Transverse colon (tissue), 4 donors: Measurements from ENCODE around the gene TSPAN8. TPM values are rescaled to one million over a fixed set of nuclear protein-coding genes. Genes with fewer than 3 reads are reported as not detected.

ENCODE experiments used
- DNase-seq: peaks from one replicate; pipeline ENCODE4 v3.0.0-alpha.2; 2019
- H3K27ac ChIP-seq, 4 donors: fragments of 200-600 bp; sonication (generic); 2 replicates each; pipeline ENCODE4 v1.5.1; 2016 to 2018; ENCODE audit warnings: inconsistent platforms in 4 of 4
- H3K27me3 ChIP-seq: fragments of 200-600 bp; sonication (generic); 2 replicates; pipeline ENCODE4 v1.5.1; 2017; ENCODE audit warnings: inconsistent platforms
- H3K36me3 ChIP-seq, 4 donors: fragments of 200-600 bp; sonication (generic); 2 replicates each; pipeline ENCODE4 v1.5.1; 2017 to 2019; ENCODE audit warnings: inconsistent platforms in 4 of 4
- H3K4me1 ChIP-seq, 4 donors: fragments of 200-600 bp; sonication (generic); 2 replicates each; pipeline ENCODE4 v1.5.1; 2017 to 2020; ENCODE audit warnings: inconsistent platforms in 4 of 4
- H3K4me3 ChIP-seq, 4 donors: fragments of 200-600 bp; sonication (generic); 1 replicate in 1 of 4; 2 replicates in 3 of 4; pipeline versions ENCODE4 v1.5.1 to v1.6.1; 2017 to 2019; ENCODE audit warnings: inconsistent platforms in 4 of 4
- H3K9me3 ChIP-seq, 2 donors: fragments of 200-600 bp; sonication (generic); 2 replicates each; pipeline ENCODE4 v1.5.1; 2017 to 2019; ENCODE audit warnings: inconsistent platforms in 2 of 2
- EP300 ChIP-seq: sonication (generic); formaldehyde crosslinking; IDR thresholded peaks from one replicate; pipeline ENCODE4 v1.6.1; 2017; ENCODE audit warnings: antibody characterized with exemption, low read depth
- POLR2A ChIP-seq: fragments of 450-650 bp; IDR thresholded peaks from one replicate; pipeline ENCODE4 v1.6.1; 2016; ENCODE audit warnings: antibody characterized with exemption, mild to moderate bottlenecking, moderate library complexity
- POLR2AphosphoS5 ChIP-seq, 3 donors: sonication (generic); formaldehyde crosslinking; IDR thresholded peaks; one replicate each; pipeline ENCODE4 v1.6.1; 2016; ENCODE audit warnings: antibody characterized with exemption in 3 of 3
- WGBS, 2 donors: methylation state at CpG; one replicate each; pipeline ENCODE4 v1.1.5; 2018; ENCODE audit warnings: low coverage in 1 of 2; 5-methylcytosine and 5-hydroxymethylcytosine counted together
- in situ Hi-C, 4 donors: fragments of 200-750 bp; cut with MboI; loops; one replicate each; pipeline versions ENCODE4 v1.15.0 to v1.15.1; 2017; ENCODE audit warnings: low sequenced_read_pairs in 3 of 4, low pct_ligation_motif_present in 1 of 4, low pct_unique_long_range_greater_than_20kb in 1 of 4
- intact Hi-C: fragments of 100-400 bp; cut with DNase I; formaldehyde crosslinking; loops from one replicate; pipeline ENCODE4 v1.15.1; 2023; ENCODE audit warnings: low total_unique reads
- total RNA-seq, 4 donors: library from RNA; depleted of rRNA; stranded (reverse); fragments of >200 nt; gene quantifications; one replicate each; pipeline ENCODE4 v1.1.0, GENCODE V29; 2016
- TF ChIP-seq, protein P1 (sequence below), 5 experiments: fragments of 200-600 bp in 3 of 5; fragments of 450-650 bp in 2 of 5; sonication (generic) in 3 of 5; IDR thresholded peaks; 1 replicate in 2 of 5; 2 replicates in 3 of 5; pipeline ENCODE4 v1.5.1; 2016 to 2017; ENCODE audit warnings: antibody characterized with exemption in 5 of 5, inconsistent platforms in 3 of 5, mild to moderate bottlenecking in 2 of 5, moderate library complexity in 1 of 5

Gene TSPAN8
- total RNA-seq, 4 donors from 2014 or later = 217 to 1,195 (median 646) TPM

DNA sequence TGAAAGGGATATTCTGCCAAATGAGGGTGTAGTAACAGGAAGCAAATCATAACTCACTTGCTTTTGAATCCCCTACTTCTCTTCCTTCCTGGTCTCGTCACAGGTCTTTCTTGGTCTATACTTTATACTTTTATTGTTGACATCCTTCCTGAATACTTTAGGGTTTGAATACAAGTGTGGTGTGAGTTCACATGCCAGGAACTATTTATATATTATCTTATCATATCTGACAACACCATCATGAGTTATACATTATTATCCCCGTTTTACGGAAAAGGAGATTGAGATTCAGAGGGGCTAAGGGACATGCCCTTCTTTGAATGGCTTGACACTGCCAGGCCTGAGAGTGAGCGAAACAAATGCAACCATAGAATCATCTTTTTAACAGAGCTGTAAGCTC is 33.0 kb upstream of the TSPAN8 start:
- intact Hi-C loops = no loop called here

DNA sequence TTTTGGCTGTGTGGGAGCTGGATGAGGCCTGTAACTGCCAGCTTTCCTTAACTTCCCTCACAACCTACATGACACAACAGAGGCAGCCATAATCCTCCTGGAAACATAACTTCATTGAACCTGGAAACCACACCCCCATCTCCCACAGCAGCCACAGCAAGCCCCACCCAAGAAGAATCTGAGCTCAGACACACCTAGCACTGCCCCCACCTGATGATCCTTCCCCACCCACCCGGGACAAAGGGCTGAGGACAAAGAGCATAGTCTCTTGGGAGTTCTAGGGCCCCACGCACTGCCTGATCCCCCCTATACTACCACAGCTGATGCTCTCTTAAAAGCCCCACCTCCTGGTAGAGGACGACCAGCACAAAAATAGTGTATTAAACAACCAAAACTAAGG is 29.6 kb upstream of the TSPAN8 start:
- H3K9me3 ChIP-seq = no peaks in the 10 kb centered on the region
- in situ Hi-C loops = no loop called here
- H3K4me1 ChIP-seq = peaks cover 0 to 6% (median 0%) of the 10 kb centered on the region in 4 donors
- H3K36me3 ChIP-seq = no peaks in the 10 kb centered on the region
- DNase-seq = no peak
- 79 to 83% methylated on average over 3 of the region's 3 CpGs for WGBS, 2 donors
- H3K27ac ChIP-seq = no peak overlapping the region
- intact Hi-C loops = no loop called here
- no peak overlapping the region for H3K4me3 ChIP-seq
- H3K27me3 ChIP-seq = no peaks in the 10 kb centered on the region
- TF ChIP-seq EP300 (no peak), POLR2A (no peak), POLR2AphosphoS5 (IDR thresholded peaks at IDR 0.05) (no peak)

More for the DNA sequence above, 33.0 kb upstream of the TSPAN8 start:
- Histone ChIP-seq H3K9me3 (no peaks in the 10 kb centered on the region), H3K27me3 (no peaks in the 10 kb centered on the region), H3K27ac (no peak overlapping the region), H3K36me3 (no peaks in the 10 kb centered on the region), H3K4me1 (peaks cover 0 to 12% (median 1%) of the 10 kb centered on the region in 4 donors), H3K4me3 (no peak overlapping the region)
- DNase-seq = no peak
- in situ Hi-C loops = no loop called here
- 66 to 83% methylated on average over 4 of the region's 4 CpGs for WGBS, 2 donors
- TF ChIP-seq POLR2A (no peak), EP300 (no peak), POLR2AphosphoS5 (IDR thresholded peaks at IDR 0.05) (no peak)
- TF ChIP-seq, protein P1, sequence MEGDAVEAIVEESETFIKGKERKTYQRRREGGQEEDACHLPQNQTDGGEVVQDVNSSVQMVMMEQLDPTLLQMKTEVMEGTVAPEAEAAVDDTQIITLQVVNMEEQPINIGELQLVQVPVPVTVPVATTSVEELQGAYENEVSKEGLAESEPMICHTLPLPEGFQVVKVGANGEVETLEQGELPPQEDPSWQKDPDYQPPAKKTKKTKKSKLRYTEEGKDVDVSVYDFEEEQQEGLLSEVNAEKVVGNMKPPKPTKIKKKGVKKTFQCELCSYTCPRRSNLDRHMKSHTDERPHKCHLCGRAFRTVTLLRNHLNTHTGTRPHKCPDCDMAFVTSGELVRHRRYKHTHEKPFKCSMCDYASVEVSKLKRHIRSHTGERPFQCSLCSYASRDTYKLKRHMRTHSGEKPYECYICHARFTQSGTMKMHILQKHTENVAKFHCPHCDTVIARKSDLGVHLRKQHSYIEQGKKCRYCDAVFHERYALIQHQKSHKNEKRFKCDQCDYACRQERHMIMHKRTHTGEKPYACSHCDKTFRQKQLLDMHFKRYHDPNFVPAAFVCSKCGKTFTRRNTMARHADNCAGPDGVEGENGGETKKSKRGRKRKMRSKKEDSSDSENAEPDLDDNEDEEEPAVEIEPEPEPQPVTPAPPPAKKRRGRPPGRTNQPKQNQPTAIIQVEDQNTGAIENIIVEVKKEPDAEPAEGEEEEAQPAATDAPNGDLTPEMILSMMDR (IDR thresholded peaks at IDR 0.05) = no peak

DNA sequence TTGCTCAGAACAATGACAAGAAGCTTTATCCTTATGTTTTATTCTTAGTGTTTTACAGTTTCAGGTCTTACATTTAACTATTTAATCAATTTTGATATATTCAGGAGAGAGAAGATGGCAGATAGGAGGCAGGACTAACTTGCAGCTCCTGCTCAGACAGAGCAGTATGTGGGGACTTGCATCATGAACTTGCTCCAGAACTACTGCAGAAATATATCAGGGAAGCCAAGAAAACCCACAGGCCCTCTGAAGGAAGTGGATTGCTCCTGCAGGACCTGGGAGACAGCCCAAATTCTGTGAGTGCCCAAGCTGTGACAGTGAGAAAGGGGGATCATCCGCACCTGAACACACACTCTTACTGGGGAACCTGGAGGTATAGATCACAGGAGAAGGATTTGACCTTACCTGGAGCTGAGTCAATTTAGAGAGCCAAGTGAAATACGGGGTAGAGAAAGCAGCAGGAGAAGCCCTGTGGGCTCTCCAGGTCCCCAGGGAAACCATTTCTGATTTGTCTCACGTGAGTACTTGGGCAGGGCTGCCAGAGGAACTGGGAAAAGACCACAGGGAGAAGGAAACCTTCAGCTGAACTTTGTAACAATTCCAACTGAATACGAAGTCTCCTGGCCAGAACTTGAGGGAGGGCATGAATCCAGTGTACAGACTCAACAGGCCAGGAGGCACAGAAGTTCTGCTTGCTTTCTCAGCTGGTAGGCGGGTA is 28.9 kb upstream of the TSPAN8 start:
- H3K4me3 ChIP-seq = no peak overlapping the region
- TF ChIP-seq, protein P1 (IDR thresholded peaks at IDR 0.05) = no peak
- no peak for TF ChIP-seq EP300
- TF ChIP-seq POLR2A = no peak
- TF ChIP-seq POLR2AphosphoS5 (IDR thresholded peaks at IDR 0.05) = no peak
- intact Hi-C loops = no loop called here
- peaks cover 0 to 6% (median 0%) of the 10 kb centered on the region in 4 donors for H3K4me1 ChIP-seq
- 10 to 70% methylated on average over 2 to 5 of the region's 5 CpGs for WGBS, 2 donors
- DNase-seq = no peak
- no peaks in the 10 kb centered on the region for H3K36me3 ChIP-seq
- no peaks in the 10 kb centered on the region for H3K27me3 ChIP-seq
- no peaks in the 10 kb centered on the region for H3K9me3 ChIP-seq
- no peak overlapping the region for H3K27ac ChIP-seq
- in situ Hi-C loops = no loop called here

DNA sequence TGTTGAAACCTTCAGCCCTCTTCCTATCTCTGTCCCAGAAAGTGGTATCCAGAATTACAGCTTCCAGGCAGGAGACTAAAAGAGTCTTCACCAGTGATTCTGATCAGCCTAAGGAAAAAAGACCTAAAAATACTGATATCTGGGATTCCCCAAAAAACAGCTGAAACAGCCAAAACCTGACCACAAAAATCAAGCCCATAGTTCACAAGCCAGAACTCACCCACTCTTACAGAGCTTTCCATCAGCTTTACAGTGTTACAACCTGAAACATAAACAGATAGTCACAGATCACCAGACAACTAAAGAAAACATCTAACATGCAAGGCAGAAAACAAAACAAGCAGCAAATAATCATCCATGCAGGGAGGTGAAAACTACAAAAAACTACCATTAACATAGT is 26.0 kb upstream of the TSPAN8 start:
- DNase-seq = no peak
- Histone ChIP-seq H3K4me3 (no peak overlapping the region), H3K9me3 (no peaks in the 10 kb centered on the region), H3K4me1 (peaks cover 0 to 6% (median 0%) of the 10 kb centered on the region in 4 donors), H3K27ac (no peak overlapping the region), H3K27me3 (no peaks in the 10 kb centered on the region), H3K36me3 (no peaks in the 10 kb centered on the region)
- in situ Hi-C loops = no loop called here
- no peak for TF ChIP-seq EP300
- TF ChIP-seq, protein P1 (IDR thresholded peaks at IDR 0.05) = no peak
- intact Hi-C loops = no loop called here

DNA sequence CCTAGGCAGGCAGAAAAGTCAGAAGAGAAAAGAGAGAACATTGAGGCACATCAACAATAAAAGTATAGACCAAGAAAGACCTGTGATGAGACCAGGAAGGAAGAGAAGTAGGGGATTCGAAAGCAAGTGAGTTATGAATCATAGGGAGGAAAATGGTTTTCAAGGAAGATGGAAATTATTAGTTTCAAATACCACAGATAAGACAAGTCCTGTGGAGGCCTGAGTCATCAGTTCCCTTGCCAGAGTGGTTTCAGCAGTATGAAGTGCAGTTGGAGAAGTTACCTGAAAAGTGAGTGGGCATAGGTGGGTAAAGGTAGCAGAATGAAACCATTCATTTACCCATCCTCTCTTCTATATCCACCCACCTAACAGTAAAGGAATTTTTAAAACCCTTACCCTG is 25.2 kb upstream of the TSPAN8 start:
- Histone ChIP-seq H3K4me3 (no peak overlapping the region), H3K4me1 (peaks cover 0 to 6% (median 0%) of the 10 kb centered on the region in 4 donors), H3K36me3 (no peaks in the 10 kb centered on the region), H3K27ac (no peak overlapping the region), H3K9me3 (no peaks in the 10 kb centered on the region), H3K27me3 (no peaks in the 10 kb centered on the region)
- 78 to 100% methylated on average over 1 of the region's 1 CpG for WGBS, 2 donors
- in situ Hi-C loops (no loop called here), intact Hi-C loops (no loop called here)
- DNase-seq = no peak
- no peak for TF ChIP-seq POLR2AphosphoS5 (IDR thresholded peaks at IDR 0.05)
- TF ChIP-seq POLR2A = no peak
- TF ChIP-seq, protein P1 (IDR thresholded peaks at IDR 0.05) = no peak
- no peak for TF ChIP-seq EP300
